ENCODE data around the gene GUCA2B. TPM values are rescaled to one million over a fixed set of nuclear protein-coding genes. Genes with fewer than 3 reads are reported as not detected.

The GUCA2B gene
- total and polyA plus RNA-seq, 7 donors = 0.06 TPM; not detected in 6

- 73 to 80% (median 75%) methylated on average over 5 of the region's 5 CpGs for WGBS, 3 donors
- intact Hi-C loops (cut with DNase I) = no loop called here
- no peak for ATAC-seq
These were observed 9.0 kb downstream of the GUCA2B start for GRCh38 chr1:42162181-42162580.

GRCh38 chr1:42163114-42163513, 9.9 kb downstream of the GUCA2B start:
- no peaks in the 10 kb centered on the region for H3K36me3 ChIP-seq (ENCODE audit: insufficient read depth in 1 of 2, low read depth in 1 of 2)
- 82 to 87% (median 85%) methylated on average over 2 of the region's 2 CpGs for WGBS, 3 donors
- peaks cover 7% of the 10 kb centered on the region for H3K9me3 ChIP-seq
- H3K4me3 ChIP-seq = no peak overlapping the region
- intact Hi-C loops (cut with DNase I) = no loop called here
- ATAC-seq (no peak), DNase-seq (no peak)
- no peak for TF ChIP-seq CTCF (IDR thresholded peaks at IDR 0.05)
- no peaks in the 10 kb centered on the region for H3K27me3 ChIP-seq (ENCODE audit: insufficient read depth in 3 of 3, low read length in 2 of 3)
- H3K4me1 ChIP-seq = no peaks in the 10 kb centered on the region
- H3K27ac ChIP-seq = no peak overlapping the region

More at GRCh38 chr1:42162181-42162580, 9.0 kb downstream of the GUCA2B start:
- H3K27me3 ChIP-seq (ENCODE audit: insufficient read depth in 3 of 3, low read length in 2 of 3) = no peaks in the 10 kb centered on the region
- no peaks in the 10 kb centered on the region for H3K4me1 ChIP-seq
- H3K27ac ChIP-seq = no peak overlapping the region
- H3K9me3 ChIP-seq = peaks cover 7% of the 10 kb centered on the region
- no peak overlapping the region for H3K4me3 ChIP-seq
- TF ChIP-seq CTCF (IDR thresholded peaks at IDR 0.05) = no peak
- no peak for DNase-seq
- no peaks in the 10 kb centered on the region for H3K36me3 ChIP-seq (ENCODE audit: insufficient read depth in 1 of 2, low read depth in 1 of 2)

GRCh38 chr1:42163536-42164503, 10.6 kb downstream of the GUCA2B start:
- H3K27me3 ChIP-seq (ENCODE audit: insufficient read depth in 3 of 3, low read length in 2 of 3) = no peaks in the 10 kb centered on the region
- peaks cover 7% of the 10 kb centered on the region for H3K9me3 ChIP-seq
- TF ChIP-seq CTCF (IDR thresholded peaks at IDR 0.05) = no peak
- WGBS, 3 donors = 66 to 72% (median 71%) methylated on average over 16 of the region's 16 CpGs
- no peaks in the 10 kb centered on the region for H3K36me3 ChIP-seq (ENCODE audit: insufficient read depth in 1 of 2, low read depth in 1 of 2)
- ATAC-seq (no peak), DNase-seq (no peak)
- intact Hi-C loops (cut with DNase I) = no loop called here
- H3K4me3 ChIP-seq = no peak overlapping the region
- H3K27ac ChIP-seq = no peak overlapping the region
- H3K4me1 ChIP-seq = no peaks in the 10 kb centered on the region

GRCh38 chr1:42164551-42165420, 11.6 kb downstream of the GUCA2B start, which contains the start of gene GUCA2A:
TSS of gene GUCA2A (minus strand) at chr1:42164745. CDS start at chr1:42164712, 33 bp downstream.
- WGBS, 3 donors = 73 to 74% (median 73%) methylated on average over 24 of the region's 24 CpGs
- Histone ChIP-seq H3K27me3 (ENCODE audit: insufficient read depth in 3 of 3, low read length in 2 of 3) (no peaks in the 10 kb centered on the region), H3K27ac (no peak within 1 kb of the TSS), H3K4me3 (no peak within 1 kb of the TSS), H3K9me3 (peaks cover 7% of the 10 kb centered on the region), H3K4me1 (no peaks in the 10 kb centered on the region), H3K36me3 (ENCODE audit: insufficient read depth in 1 of 2, low read depth in 1 of 2) (no peaks in the 10 kb centered on the region)
- intact Hi-C loops (cut with DNase I) = no loop called here
- ATAC-seq = peak in 1 of 4 donors; percentile 22
- DNase-seq = no peak
- TF ChIP-seq CTCF (IDR thresholded peaks at IDR 0.05) = no peak
